Panc1 (cell line): ENCODE data around the gene TP53BP2. TPM values are rescaled to one million over a fixed set of nuclear protein-coding genes. Genes with fewer than 3 reads are reported as not detected.

Experiments used
- ATAC-seq: fragments of 200-7000 bp; cut with Tn5 transposase; 2 replicates; pipeline ENCODE4 v1.9.1; 2020; ENCODE audit warnings: mild to moderate bottlenecking, moderate library complexity
- BruUV-seq: library from RNA; stranded (reverse); fragments of 400-500 nt; replicated peaks from 2 replicates; lab custom pipeline; 2021; lab: Mats Ljungman, UMichigan
- CTCF ChIA-PET: fragments of 300-600 bp; sonication (Branson Sonifier 250); formaldehyde crosslinking; loops from one replicate; lab custom pipeline; 2022; ENCODE audit warnings: antibody characterized with exemption; lab: Charles Lee
- POLR2A ChIA-PET: fragments of 300-600 bp; sonication (Branson Sonifier 250); formaldehyde crosslinking; loops from one replicate; lab custom pipeline; 2022; ENCODE audit warnings: antibody characterized with exemption; lab: Charles Lee
- DNase-seq: peaks from one replicate; pipeline ENCODE4 v3.0.0-alpha.2; 2010; ENCODE audit warnings: low read depth, low spot score
- H3K27ac ChIP-seq: 2 replicates; pipeline ENCODE4 v1.5.1; 2011; ENCODE audit warnings: mild to moderate bottlenecking, low read length, inconsistent platforms
- H3K27me3 ChIP-seq: fragments of 200-500 bp; sonication (Bioruptor generic); 2 replicates; pipeline ENCODE4 v1.6.0; 2014; ENCODE audit warnings: low read length, inconsistent platforms; ENCODE audit not compliant: control insufficient read depth, insufficient read depth
- H3K36me3 ChIP-seq: fragments of 200-500 bp; sonication (Bioruptor generic); 2 replicates; pipeline ENCODE4 v1.5.1; 2014; ENCODE audit warnings: inconsistent platforms, mild to moderate bottlenecking, low read length, moderate library complexity; ENCODE audit not compliant: control insufficient read depth, insufficient read depth
- H3K4me1 ChIP-seq: 2 replicates; pipeline ENCODE4 v1.5.1; 2011; ENCODE audit warnings: inconsistent platforms, mild to moderate bottlenecking, low read length, moderate library complexity; ENCODE audit not compliant: control insufficient read depth, insufficient read depth
- H3K4me3 ChIP-seq, 2 experiments: 2 replicates each; pipeline ENCODE4 v1.5.1; 2011 to 2012; ENCODE audit warnings: low read depth in 2 of 2, low read length in 2 of 2, mild to moderate bottlenecking in 2 of 2, inconsistent platforms in 1 of 2, moderate library complexity in 1 of 2
- H3K9me3 ChIP-seq: fragments of 200-500 bp; sonication (Bioruptor generic); 2 replicates; pipeline ENCODE4 v1.5.1; 2014; ENCODE audit warnings: low read depth, mild to moderate bottlenecking, inconsistent platforms, low read length, moderate library complexity; ENCODE audit not compliant: control insufficient read depth, insufficient read depth
- CTCF ChIP-seq: fragments of 450-650 bp; IDR thresholded peaks from 2 replicates; pipeline ENCODE4 v1.5.1; 2017; ENCODE audit warnings: mild to moderate bottlenecking
- POLR2AphosphoS5 ChIP-seq: IDR thresholded peaks from 2 replicates; pipeline ENCODE4 v1.6.1; 2012; ENCODE audit warnings: mild to moderate bottlenecking, low read depth, low read length, moderate library complexity
- SIN3A ChIP-seq: IDR thresholded peaks from 2 replicates; pipeline ENCODE4 v1.6.1; 2012; ENCODE audit warnings: low read depth, mild to moderate bottlenecking, low read length, moderate library complexity, borderline replicate concordance; ENCODE audit not compliant: insufficient read depth
- TCF7L2 ChIP-seq: IDR thresholded peaks from 2 replicates; pipeline ENCODE4 v1.6.1; 2011; ENCODE audit warnings: mild to moderate bottlenecking, low read depth, low read length, inconsistent platforms
- in situ Hi-C: cut with HindIII; loops from 2 replicates; pipeline ENCODE4 v1.10.0; 2016; ENCODE audit warnings: low sequenced_read_pairs, low pct_unique_long_range_greater_than_20kb
- intact Hi-C: fragments of 100-400 bp; cut with micrococcal nuclease; formaldehyde crosslinking; loops from one replicate; pipeline ENCODE4 v1.10.0; 2022; ENCODE audit not compliant: unreplicated experiment
- total RNA-seq: library from RNA; stranded (reverse); gene quantifications from one replicate; pipeline ENCODE4 v1.2.1, GENCODE V29; 2021; ENCODE audit not compliant: unreplicated experiment
- TF ChIP-seq, protein P1 (sequence below), 2 experiments: IDR thresholded peaks; 2 replicates each; pipeline ENCODE4 v1.6.1; 2011 to 2012; ENCODE audit warnings: low read depth in 2 of 2, control low read depth in 1 of 2, low read length in 1 of 2, mild to moderate bottlenecking in 1 of 2, moderate library complexity in 1 of 2; ENCODE audit not compliant: insufficient read depth in 1 of 2

Gene TP53BP2
- total RNA-seq, 1 experiment from 2014 or later: 51.4 TPM

GRCh38 chr1:223864084-223864483 lies 18.3 kb upstream of the TP53BP2 start:
- CTCF ChIA-PET: no interaction called here
- Histone ChIP-seq H3K36me3 (no peaks in the 10 kb centered on the region), H3K4me3 (no peak overlapping the region), H3K27me3 (no peaks in the 10 kb centered on the region), H3K9me3 (no peaks in the 10 kb centered on the region), H3K4me1 (no peaks in the 10 kb centered on the region), H3K27ac (no peak overlapping the region)
- DNase-seq (no peak), ATAC-seq (no peak)
- TF ChIP-seq SIN3A (no peak), POLR2AphosphoS5 (no peak), TCF7L2 (no peak), CTCF (no peak)
- TF ChIP-seq, protein P1, sequence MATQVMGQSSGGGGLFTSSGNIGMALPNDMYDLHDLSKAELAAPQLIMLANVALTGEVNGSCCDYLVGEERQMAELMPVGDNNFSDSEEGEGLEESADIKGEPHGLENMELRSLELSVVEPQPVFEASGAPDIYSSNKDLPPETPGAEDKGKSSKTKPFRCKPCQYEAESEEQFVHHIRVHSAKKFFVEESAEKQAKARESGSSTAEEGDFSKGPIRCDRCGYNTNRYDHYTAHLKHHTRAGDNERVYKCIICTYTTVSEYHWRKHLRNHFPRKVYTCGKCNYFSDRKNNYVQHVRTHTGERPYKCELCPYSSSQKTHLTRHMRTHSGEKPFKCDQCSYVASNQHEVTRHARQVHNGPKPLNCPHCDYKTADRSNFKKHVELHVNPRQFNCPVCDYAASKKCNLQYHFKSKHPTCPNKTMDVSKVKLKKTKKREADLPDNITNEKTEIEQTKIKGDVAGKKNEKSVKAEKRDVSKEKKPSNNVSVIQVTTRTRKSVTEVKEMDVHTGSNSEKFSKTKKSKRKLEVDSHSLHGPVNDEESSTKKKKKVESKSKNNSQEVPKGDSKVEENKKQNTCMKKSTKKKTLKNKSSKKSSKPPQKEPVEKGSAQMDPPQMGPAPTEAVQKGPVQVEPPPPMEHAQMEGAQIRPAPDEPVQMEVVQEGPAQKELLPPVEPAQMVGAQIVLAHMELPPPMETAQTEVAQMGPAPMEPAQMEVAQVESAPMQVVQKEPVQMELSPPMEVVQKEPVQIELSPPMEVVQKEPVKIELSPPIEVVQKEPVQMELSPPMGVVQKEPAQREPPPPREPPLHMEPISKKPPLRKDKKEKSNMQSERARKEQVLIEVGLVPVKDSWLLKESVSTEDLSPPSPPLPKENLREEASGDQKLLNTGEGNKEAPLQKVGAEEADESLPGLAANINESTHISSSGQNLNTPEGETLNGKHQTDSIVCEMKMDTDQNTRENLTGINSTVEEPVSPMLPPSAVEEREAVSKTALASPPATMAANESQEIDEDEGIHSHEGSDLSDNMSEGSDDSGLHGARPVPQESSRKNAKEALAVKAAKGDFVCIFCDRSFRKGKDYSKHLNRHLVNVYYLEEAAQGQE (IDR thresholded peaks at IDR 0.05; ENCODE audit: insufficient read depth in 1 of 2, low read depth in 2 of 2, low read length in 1 of 2): no peak
- BruUV-seq: no TSS peak
- POLR2A ChIA-PET: no interaction called here
- in situ Hi-C loops: no loop called here
- intact Hi-C loops: no loop called here

DNA sequence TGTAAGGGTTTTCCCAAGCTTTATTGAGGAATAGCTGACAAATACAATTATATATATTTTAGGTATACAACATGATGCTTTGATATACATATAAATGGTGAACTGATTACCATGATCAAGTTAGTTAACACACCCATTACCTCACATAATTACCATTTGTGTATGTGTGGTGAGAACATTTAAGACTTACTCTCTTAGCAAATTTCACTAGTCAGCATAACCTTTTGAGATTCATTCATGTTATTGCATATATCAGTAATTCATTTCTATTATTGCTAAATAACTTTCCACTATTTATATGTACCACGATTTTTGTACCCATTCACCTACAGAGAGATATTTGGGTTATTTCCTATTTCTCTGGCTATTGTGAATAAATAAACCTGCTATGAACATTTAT lies 16.2 kb upstream of the TP53BP2 start:
- Histone ChIP-seq H3K36me3 (no peaks in the 10 kb centered on the region), H3K27ac (no peak overlapping the region), H3K27me3 (no peaks in the 10 kb centered on the region; the same call in 1 of the 2 replicates), H3K4me3 (no peak overlapping the region), H3K4me1 (no peaks in the 10 kb centered on the region), H3K9me3 (no peaks in the 10 kb centered on the region)
- no TSS peak for BruUV-seq
- DNase-seq (no peak), ATAC-seq (no peak)
- intact Hi-C loops (no loop called here), in situ Hi-C loops (no loop called here)
- TF ChIP-seq TCF7L2 (no peak), POLR2AphosphoS5 (no peak), CTCF (no peak), SIN3A (no peak)
- TF ChIP-seq, protein P1 (IDR thresholded peaks at IDR 0.05; ENCODE audit: insufficient read depth in 1 of 2, low read depth in 2 of 2, low read length in 1 of 2): no peak
- ChIA-PET CTCF (no interaction called here), POLR2A (interaction anchor here (0.6 kb wide), 1 partner anchor 228 kb away, joined by 6 read pairs; no protein-coding TSS in a partner anchor)
